Endothelial cell of umbilical vein (primary cell): Measurements from ENCODE around the gene LTBP1. TPM values are rescaled to one million over a fixed set of nuclear protein-coding genes. Genes with fewer than 3 reads are reported as not detected.

Experiments used
- BruUV-seq: library from RNA; stranded (reverse); fragments of 400-500 nt; replicated peaks from 2 replicates; lab custom pipeline; 2021; lab: Mats Ljungman, UMichigan
- CTCF ChIA-PET: fragments of 300-600, 350-600 bp; sonication (Branson Sonifier 250); formaldehyde crosslinking; loops from one replicate; lab custom pipeline; 2021; ENCODE audit warnings: antibody characterized with exemption, inconsistent platforms; lab: Charles Lee
- POLR2A ChIA-PET: fragments of 300-600, 350-600 bp; sonication (Branson Sonifier 250); formaldehyde crosslinking; loops from one replicate; lab custom pipeline; 2021; ENCODE audit warnings: antibody characterized with exemption, inconsistent platforms; lab: Charles Lee
- DNase-seq: peaks from one replicate; pipeline ENCODE4 v3.0.0-alpha.2; 2011; ENCODE audit warnings: low read depth, low spot score
- FAIRE-seq: peaks from 2 replicates; lab custom pipeline; 2011; peaks lifted over from hg19 to GRCh38; lab: Jason Lieb, UNC
- H2AFZ ChIP-seq: 2 replicates; pipeline ENCODE4 v1.6.0; 2012; ENCODE audit warnings: low read depth, low read length, control low read depth, inconsistent platforms
- H3K27ac ChIP-seq: 2 replicates; pipeline ENCODE4 v1.5.1; 2011; ENCODE audit warnings: low read depth, mild to moderate bottlenecking, control low read depth, low read length, moderate library complexity; ENCODE audit not compliant: insufficient read depth
- H3K27me3 ChIP-seq, 2 experiments: 2 replicates each; pipeline versions ENCODE4 v1.6.0 to v1.6.1; 2011; ENCODE audit warnings: low read length in 2 of 2, mixed read lengths in 1 of 2; ENCODE audit not compliant: control insufficient read depth in 2 of 2, insufficient read depth in 2 of 2
- H3K36me3 ChIP-seq, 2 experiments: 2 replicates in 1 of 2; 3 replicates in 1 of 2; pipeline ENCODE4 v1.5.1; 2011; ENCODE audit warnings: low read length in 2 of 2, mild to moderate bottlenecking in 1 of 2, moderate library complexity in 1 of 2; ENCODE audit not compliant: control insufficient read depth in 2 of 2, insufficient read depth in 2 of 2; ENCODE audit errors: extremely low read depth in 1 of 2
- H3K4me1 ChIP-seq: 3 replicates; pipeline ENCODE4 v1.5.1; 2011; ENCODE audit warnings: mild to moderate bottlenecking, low read length; ENCODE audit not compliant: control insufficient read depth, insufficient read depth; ENCODE audit errors: extremely low read depth
- H3K4me2 ChIP-seq: 2 replicates; pipeline ENCODE4 v1.6.1; 2011; ENCODE audit warnings: low read length, control low read depth, mixed read lengths; ENCODE audit not compliant: insufficient read depth
- H3K4me3 ChIP-seq, 3 experiments: fragments of 200-600 bp in 1 of 3; sonication (generic), shearing (Covaris generic) in 1 of 3; replicated peaks in 1 of 3; 2 replicates each; pipeline ENCODE4 v1.5.1; 2011 to 2016; ENCODE audit warnings: control low read depth in 3 of 3, low read length in 3 of 3, mild to moderate bottlenecking in 2 of 3, inconsistent platforms in 1 of 3, low read depth in 1 of 3, moderate library complexity in 1 of 3; ENCODE audit not compliant: insufficient read depth in 1 of 3
- H3K79me2 ChIP-seq: 2 replicates; pipeline ENCODE4 v1.6.0; 2012; ENCODE audit warnings: low read length, inconsistent platforms; ENCODE audit not compliant: control insufficient read depth, insufficient read depth
- H3K9ac ChIP-seq: replicated peaks from 2 replicates; pipeline ENCODE3; 2011; ENCODE audit warnings: low read length, control low read depth; ENCODE audit not compliant: insufficient read depth; ENCODE audit errors: extremely low read depth
- H3K9me1 ChIP-seq: replicated peaks from 3 replicates; pipeline ENCODE4 v1.6.0; 2011; ENCODE audit warnings: mild to moderate bottlenecking, low read length; ENCODE audit not compliant: control insufficient read depth, insufficient read depth; ENCODE audit errors: extremely low read depth
- H3K9me3 ChIP-seq: replicated peaks from 2 replicates; pipeline ENCODE4 v1.5.1; 2012; ENCODE audit warnings: low read length, inconsistent platforms; ENCODE audit not compliant: control insufficient read depth, insufficient read depth
- H4K20me1 ChIP-seq: replicated peaks from 2 replicates; pipeline ENCODE3; 2011; ENCODE audit warnings: mild to moderate bottlenecking, low read length; ENCODE audit not compliant: control insufficient read depth, insufficient read depth; ENCODE audit errors: extremely low read depth
- EZH2 ChIP-seq: IDR thresholded peaks from 2 replicates; pipeline ENCODE4 v1.6.1; 2012; ENCODE audit warnings: borderline replicate concordance, low read depth, mild to moderate bottlenecking, moderate library complexity, low read length, inconsistent platforms; ENCODE audit not compliant: severe bottlenecking
- FOS ChIP-seq: IDR thresholded peaks from 2 replicates; pipeline ENCODE4 v1.6.1; 2011; ENCODE audit warnings: mild to moderate bottlenecking, low read length, moderate library complexity, borderline replicate concordance; ENCODE audit not compliant: insufficient read depth
- GATA2 ChIP-seq: IDR thresholded peaks from 2 replicates; pipeline ENCODE4 v1.7.0; 2011; ENCODE audit warnings: low read depth, mild to moderate bottlenecking, moderate library complexity, mixed read lengths, low read length; ENCODE audit not compliant: insufficient read length, insufficient read depth
- JUN ChIP-seq: IDR thresholded peaks from 2 replicates; pipeline ENCODE4 v1.6.1; 2011; ENCODE audit warnings: borderline replicate concordance, low read depth; ENCODE audit not compliant: insufficient read length, insufficient read depth
- MYC ChIP-seq: IDR thresholded peaks from one replicate; pipeline ENCODE4 v1.6.1; 2011; ENCODE audit warnings: mild to moderate bottlenecking, low read depth, low read length
- POLR2A ChIP-seq: IDR thresholded peaks from 2 replicates; pipeline ENCODE4 v1.6.1; 2012; ENCODE audit warnings: low read depth, mild to moderate bottlenecking, control low read depth, low read length
- POLR2AphosphoS5 ChIP-seq: IDR thresholded peaks from 2 replicates; pipeline ENCODE4 v1.6.1; 2012; ENCODE audit warnings: low read depth, mild to moderate bottlenecking, control low read depth, low read length, moderate library complexity; ENCODE audit not compliant: insufficient read depth
- dilution Hi-C: fragments of 300-500 bp; cut with MboI; formaldehyde crosslinking; loops from one replicate; pipeline ENCODE4 v1.15.0; 2019; ENCODE audit warnings: low sequenced_read_pairs; ENCODE audit not compliant: extremely low pct_ligation_motif_present
- intact Hi-C: fragments of 100-400 bp; cut with micrococcal nuclease; formaldehyde crosslinking; loops from one replicate; pipeline ENCODE4 v1.10.0; 2022
- polyA plus RNA-seq, 4 experiments: library from polyadenylated mRNA; depleted of rRNA in 3 of 4; stranded (reverse) in 3 of 4; unstranded in 1 of 4; fragments of >200 nt; gene quantifications; 2 replicates each; pipeline versions ENCODE4 v1.2.1 to v1.2.3, GENCODE V29; 2011 to 2012; ENCODE audit warnings: missing spikeins in 1 of 4
- total RNA-seq: library from RNA; stranded (reverse); gene quantifications from 2 replicates; pipeline ENCODE4 v1.2.3, GENCODE V29; 2021
- TF ChIP-seq, protein P1 (sequence below): IDR thresholded peaks from 2 replicates; pipeline ENCODE4 v1.6.1; 2011; ENCODE audit not compliant: insufficient read depth, insufficient read length
- TF ChIP-seq, protein P2 (sequence below), 2 donors: IDR thresholded peaks; 1 replicate in 1 of 2; 2 replicates in 1 of 2; pipeline ENCODE4 v1.5.1; 2011; ENCODE audit warnings: low read length in 2 of 2, mild to moderate bottlenecking in 2 of 2, moderate library complexity in 2 of 2, control low read depth in 1 of 2, inconsistent platforms in 1 of 2, low read depth in 1 of 2; ENCODE audit not compliant: insufficient read depth in 1 of 2; ENCODE audit errors: extremely low read depth in 1 of 2

The LTBP1 gene
- total and polyA plus RNA-seq, 2 donors (not counting 3 experiments of a cell fraction or from before 2014, with no cell fraction given): 57.4 to 68.2 TPM

DNA sequence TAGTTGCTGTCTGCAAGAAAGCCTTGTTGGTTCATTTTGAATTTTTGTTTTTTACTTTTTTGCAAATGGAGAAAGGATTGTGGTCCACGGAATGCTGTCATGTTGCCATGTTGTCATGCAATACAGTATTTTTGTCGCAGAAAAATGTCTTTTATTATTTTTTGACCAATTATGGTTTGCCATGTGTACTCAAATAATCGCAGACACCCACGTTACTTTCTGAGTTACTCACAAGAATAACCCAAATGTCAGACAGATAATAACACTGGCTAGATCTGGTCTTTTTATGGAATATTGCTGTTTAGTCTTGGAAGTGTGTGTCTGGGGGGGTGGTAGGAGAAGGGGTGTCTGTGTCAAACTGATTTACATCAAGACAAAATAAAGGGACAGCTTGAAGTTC, 188.9 kb downstream of the LTBP1 start:
- dilution Hi-C loops (no loop called here), intact Hi-C loops (no loop called here)
- Histone ChIP-seq H4K20me1 (no peaks in the 10 kb centered on the region), H3K27me3 (no peaks in the 10 kb centered on the region), H2AFZ (no peak overlapping the region), H3K27ac (peak overlapping the region; percentile 28), H3K36me3 (no peaks in the 10 kb centered on the region), H3K4me1 (peaks cover 25% of the 10 kb centered on the region), H3K4me2 (peak overlapping the region; percentile 81), H3K79me2 (no peaks in the 10 kb centered on the region), H3K9me1 (no peaks in the 10 kb centered on the region), H3K9ac (peak overlapping the region; percentile 2), H3K4me3 (peak overlapping the region in 1 of 3 experiments; percentile 46), H3K9me3 (no peaks in the 10 kb centered on the region)
- BruUV-seq: no TSS peak
- ChIA-PET CTCF (interaction anchor here (1.0 kb wide), 1 partner anchor 140 kb away, joined by 3 read pairs; no protein-coding TSS in a partner anchor), POLR2A (no interaction called here)
- DNase-seq (no peak), FAIRE-seq (peak; percentile 54)
- TF ChIP-seq POLR2A: no peak
- no peak for TF ChIP-seq FOS
- TF ChIP-seq MYC: no peak
- TF ChIP-seq, protein P1, sequence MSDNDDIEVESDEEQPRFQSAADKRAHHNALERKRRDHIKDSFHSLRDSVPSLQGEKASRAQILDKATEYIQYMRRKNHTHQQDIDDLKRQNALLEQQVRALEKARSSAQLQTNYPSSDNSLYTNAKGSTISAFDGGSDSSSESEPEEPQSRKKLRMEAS: no peak
- no peak for TF ChIP-seq EZH2
- TF ChIP-seq, protein P2, sequence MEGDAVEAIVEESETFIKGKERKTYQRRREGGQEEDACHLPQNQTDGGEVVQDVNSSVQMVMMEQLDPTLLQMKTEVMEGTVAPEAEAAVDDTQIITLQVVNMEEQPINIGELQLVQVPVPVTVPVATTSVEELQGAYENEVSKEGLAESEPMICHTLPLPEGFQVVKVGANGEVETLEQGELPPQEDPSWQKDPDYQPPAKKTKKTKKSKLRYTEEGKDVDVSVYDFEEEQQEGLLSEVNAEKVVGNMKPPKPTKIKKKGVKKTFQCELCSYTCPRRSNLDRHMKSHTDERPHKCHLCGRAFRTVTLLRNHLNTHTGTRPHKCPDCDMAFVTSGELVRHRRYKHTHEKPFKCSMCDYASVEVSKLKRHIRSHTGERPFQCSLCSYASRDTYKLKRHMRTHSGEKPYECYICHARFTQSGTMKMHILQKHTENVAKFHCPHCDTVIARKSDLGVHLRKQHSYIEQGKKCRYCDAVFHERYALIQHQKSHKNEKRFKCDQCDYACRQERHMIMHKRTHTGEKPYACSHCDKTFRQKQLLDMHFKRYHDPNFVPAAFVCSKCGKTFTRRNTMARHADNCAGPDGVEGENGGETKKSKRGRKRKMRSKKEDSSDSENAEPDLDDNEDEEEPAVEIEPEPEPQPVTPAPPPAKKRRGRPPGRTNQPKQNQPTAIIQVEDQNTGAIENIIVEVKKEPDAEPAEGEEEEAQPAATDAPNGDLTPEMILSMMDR (IDR thresholded peaks at IDR 0.05; ENCODE audit: extremely low read depth in 1 of 2, insufficient read depth in 1 of 2, low read depth in 1 of 2, low read length in 2 of 2): no peak
- no peak for TF ChIP-seq GATA2
- TF ChIP-seq POLR2AphosphoS5: no peak
- no peak for TF ChIP-seq JUN
